Naive B cell (primary cell): ENCODE data around the gene RANBP9. TPM values are rescaled to one million over a fixed set of nuclear protein-coding genes. Genes with fewer than 3 reads are reported as not detected.
A peak's percentile ranks its signal among the peaks of the same experiment; 100 is the strongest.

Source experiments
- ATAC-seq, 2 donors: fragments of 150-1000 bp; cut with Tn5 transposase; 2 replicates each; pipeline ENCODE4 v1.10.0; 2021; ENCODE audit warnings: low read depth in 2 of 2, mild to moderate bottlenecking in 2 of 2, moderate library complexity in 2 of 2
- DNase-seq: peaks from one replicate; pipeline ENCODE4 v3.0.0; 2022
- H3K27ac Mint-ChIP-seq, 6 donors: one replicate each; pipeline ENCODE4 v1.8.0; 2020 to 2022; ENCODE audit warnings: mild to moderate bottlenecking in 6 of 6, mixed read lengths in 6 of 6, moderate library complexity in 5 of 6, inconsistent platforms in 2 of 6
- H3K27me3 Mint-ChIP-seq, 3 donors: one replicate each; pipeline ENCODE4 v1.8.0; 2021 to 2022; ENCODE audit warnings: mixed read lengths in 3 of 3, mild to moderate bottlenecking in 1 of 3
- H3K36me3 Mint-ChIP-seq, 2 donors: one replicate each; pipeline ENCODE4 v1.8.0; 2020 to 2022; ENCODE audit warnings: mixed read lengths in 2 of 2, inconsistent platforms in 1 of 2, mild to moderate bottlenecking in 1 of 2
- H3K4me1 Mint-ChIP-seq, 3 donors: one replicate each; pipeline ENCODE4 v1.8.0; 2020 to 2022; ENCODE audit warnings: mixed read lengths in 3 of 3, inconsistent platforms in 1 of 3, mild to moderate bottlenecking in 1 of 3, moderate library complexity in 1 of 3
- H3K4me3 Mint-ChIP-seq, 8 donors: one replicate each; pipeline ENCODE4 v1.8.0; 2020 to 2022; ENCODE audit warnings: mild to moderate bottlenecking in 8 of 8, mixed read lengths in 8 of 8, moderate library complexity in 8 of 8, inconsistent platforms in 2 of 8
- H3K9me3 Mint-ChIP-seq, 7 donors: one replicate each; pipeline ENCODE4 v1.8.0; 2020 to 2022; ENCODE audit warnings: mixed read lengths in 7 of 7, mild to moderate bottlenecking in 5 of 7, inconsistent platforms in 2 of 7, moderate library complexity in 1 of 7
- polyA plus RNA-seq, 6 donors: library from polyadenylated mRNA; unstranded; fragments of 300-500 nt; fragmentation: Illumina TruSeq; gene quantifications; one replicate each; pipeline ENCODE4 v1.2.3, GENCODE V29; 2021; ENCODE audit warnings: low read depth in 6 of 6

The RANBP9 gene
- 1 to 10 TPM; 2.2 to 5.0 (median 3.3) TPM for polyA plus RNA-seq

DNA sequence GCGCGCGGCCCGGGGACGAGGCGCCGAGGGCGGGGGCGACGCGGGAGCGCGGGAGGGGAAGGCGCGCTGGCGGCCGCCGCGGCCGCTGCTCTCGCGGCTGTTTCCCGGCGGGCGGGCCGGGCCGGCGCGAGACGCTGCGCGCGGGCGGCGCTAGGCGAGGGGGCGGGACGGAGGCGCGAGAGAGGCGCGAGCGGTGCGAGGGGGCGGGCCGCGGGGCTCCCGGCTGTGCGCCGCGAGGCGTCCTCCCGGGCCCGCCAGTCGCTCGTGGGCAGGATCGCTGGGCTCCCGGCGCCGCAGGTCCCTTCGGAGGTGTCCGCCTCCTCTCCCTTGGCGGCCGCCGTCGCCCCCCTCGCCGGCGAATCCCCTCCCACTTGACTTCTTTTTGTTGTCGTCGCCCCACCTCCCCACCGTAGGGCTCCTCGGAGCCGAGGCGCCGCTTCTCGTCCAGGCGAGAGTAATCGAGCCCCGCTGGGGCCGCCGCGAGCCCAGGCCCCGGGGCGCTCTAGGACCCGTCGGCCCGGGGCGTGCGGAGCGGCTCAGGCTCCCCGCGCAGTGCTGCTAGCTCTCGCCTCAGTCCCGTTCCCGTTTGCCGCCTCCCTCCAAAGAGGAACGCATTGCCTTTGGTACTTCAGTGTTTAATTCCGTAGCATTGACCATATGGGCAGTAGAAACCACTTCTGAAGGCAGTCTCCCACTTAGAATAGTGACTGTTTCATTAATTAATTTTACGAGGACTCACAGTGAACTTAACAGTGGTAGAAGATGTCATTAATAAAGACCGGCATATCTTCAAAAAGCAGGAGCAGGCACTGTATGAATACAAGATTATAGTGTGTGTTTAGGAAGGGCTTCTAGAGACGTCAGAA lies at the start of gene RANBP9:
Gene RANBP9 (minus strand): TSS at position 103 of the 866 bp plus-strand sequence. CDS start 330 bp downstream, outside the sequence.
- H3K4me1 Mint-ChIP-seq: peaks cover 29 to 36% (median 36%) of the 10 kb centered on the region in 3 donors
- no peaks in the 10 kb centered on the region for H3K9me3 Mint-ChIP-seq
- ATAC-seq: peak; percentile 79
- DNase-seq: peak; percentile 89
- H3K27ac Mint-ChIP-seq: peak within 1 kb of the TSS; percentile 62 to 99 (median 94)
- H3K27me3 Mint-ChIP-seq: no peaks in the 10 kb centered on the region
- peak within 1 kb of the TSS; percentile 86 to 97 (median 94) for H3K4me3 Mint-ChIP-seq
- no peaks in the 10 kb centered on the region for H3K36me3 Mint-ChIP-seq

DNA sequence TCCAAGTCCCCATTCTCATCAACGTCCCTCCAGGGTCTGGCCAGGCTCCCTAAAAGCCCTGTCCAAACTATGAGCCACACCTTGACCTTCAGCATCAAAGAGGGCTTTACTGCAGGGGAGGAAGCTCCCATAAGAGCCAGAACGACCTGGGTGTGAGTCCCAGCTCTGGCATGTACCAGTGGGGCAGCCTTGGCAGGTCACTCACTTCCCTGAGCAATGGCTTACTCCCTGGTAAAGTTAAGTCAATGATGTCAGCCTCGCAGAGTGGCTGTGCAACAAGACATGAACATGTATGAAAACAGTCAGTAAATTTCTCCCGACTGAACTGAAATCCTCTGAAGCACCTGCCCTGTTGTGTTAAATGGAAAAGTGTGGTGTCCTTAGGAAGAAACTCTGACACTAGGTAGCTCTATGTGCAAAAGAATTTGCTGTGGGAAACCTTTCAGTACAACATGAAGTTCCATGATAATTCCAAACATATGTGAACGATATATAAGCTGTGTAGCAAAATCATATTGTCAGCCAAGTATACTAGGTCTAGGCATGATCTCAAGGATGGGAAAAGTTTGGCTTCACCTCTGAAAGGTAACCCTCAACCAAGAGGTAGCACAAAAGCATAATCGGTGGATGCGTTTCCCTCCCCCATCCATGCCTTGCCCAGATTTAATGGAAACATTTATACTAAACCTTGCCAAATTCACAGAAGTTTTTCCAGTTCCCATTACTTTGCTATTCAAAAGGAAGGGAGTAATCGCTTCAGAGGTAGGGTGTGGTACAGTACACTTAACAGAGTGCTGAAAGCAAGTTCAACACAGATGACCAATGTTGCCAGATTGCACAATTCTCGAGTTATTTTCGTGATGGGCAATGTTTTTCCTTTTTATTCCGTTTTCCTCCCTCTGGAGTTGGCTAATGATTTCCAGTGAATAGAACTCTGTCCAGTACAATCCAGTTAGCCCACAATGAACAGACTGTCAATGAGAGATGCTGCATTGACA lies 49.0 kb upstream of the RANBP9 start:
- Mint-ChIP-seq H3K9me3 (no peaks in the 10 kb centered on the region), H3K36me3 (no peaks in the 10 kb centered on the region), H3K27ac (no peak overlapping the region), H3K4me1 (peaks cover 11 to 35% (median 13%) of the 10 kb centered on the region in 3 donors), H3K4me3 (no peak overlapping the region), H3K27me3 (no peaks in the 10 kb centered on the region)
- no peak for DNase-seq
- no peak for ATAC-seq

DNA sequence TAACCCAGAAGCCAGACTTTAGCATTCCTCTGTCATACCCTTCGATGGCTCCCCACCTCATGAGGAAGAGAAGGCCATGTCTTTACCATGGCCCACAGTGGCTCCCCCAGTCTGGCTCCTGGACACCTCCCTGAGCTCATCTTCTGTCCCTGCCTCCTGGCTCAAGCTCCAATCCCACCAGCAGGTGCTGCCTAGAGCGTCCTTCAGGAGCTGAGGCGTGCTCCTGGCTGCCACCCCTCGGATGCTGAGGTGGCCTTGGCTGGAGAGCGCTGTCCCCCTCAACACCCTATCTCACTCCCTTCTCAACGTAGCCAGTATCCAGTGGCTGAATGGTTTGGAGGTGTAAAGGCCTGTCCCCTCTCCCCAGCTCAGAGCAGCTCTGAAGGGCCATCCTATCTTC lies 47.4 kb upstream of the RANBP9 start:
- Mint-ChIP-seq H3K4me3 (no peak overlapping the region), H3K36me3 (no peaks in the 10 kb centered on the region), H3K27me3 (no peaks in the 10 kb centered on the region), H3K4me1 (peaks cover 11 to 23% (median 12%) of the 10 kb centered on the region in 3 donors), H3K9me3 (no peaks in the 10 kb centered on the region), H3K27ac (no peak overlapping the region)
- ATAC-seq: no peak
- no peak for DNase-seq

DNA sequence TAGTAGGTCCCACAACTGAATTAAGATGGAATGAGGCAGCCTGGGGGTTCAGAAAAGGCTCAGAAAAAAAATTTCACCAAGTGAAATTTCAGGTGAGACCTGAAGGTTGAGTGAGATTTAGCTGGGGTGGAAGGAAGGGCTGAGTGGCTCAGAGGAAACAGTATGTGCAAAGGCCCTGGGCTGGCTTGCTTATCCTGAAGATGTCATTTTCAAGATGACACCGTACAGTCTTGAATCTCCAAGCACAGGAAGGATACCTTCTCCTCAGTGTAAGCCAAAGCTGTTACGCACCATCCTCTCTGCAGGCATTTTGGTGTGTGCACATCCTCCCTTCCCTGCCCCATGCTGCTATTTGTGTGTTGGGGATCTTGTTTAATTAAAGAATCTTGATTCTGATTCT lies 43.0 kb upstream of the RANBP9 start:
- Mint-ChIP-seq H3K4me1 (no peaks in the 10 kb centered on the region), H3K36me3 (no peaks in the 10 kb centered on the region), H3K4me3 (no peak overlapping the region), H3K9me3 (no peaks in the 10 kb centered on the region), H3K27me3 (no peaks in the 10 kb centered on the region), H3K27ac (no peak overlapping the region)
- ATAC-seq (no peak), DNase-seq (no peak)

DNA sequence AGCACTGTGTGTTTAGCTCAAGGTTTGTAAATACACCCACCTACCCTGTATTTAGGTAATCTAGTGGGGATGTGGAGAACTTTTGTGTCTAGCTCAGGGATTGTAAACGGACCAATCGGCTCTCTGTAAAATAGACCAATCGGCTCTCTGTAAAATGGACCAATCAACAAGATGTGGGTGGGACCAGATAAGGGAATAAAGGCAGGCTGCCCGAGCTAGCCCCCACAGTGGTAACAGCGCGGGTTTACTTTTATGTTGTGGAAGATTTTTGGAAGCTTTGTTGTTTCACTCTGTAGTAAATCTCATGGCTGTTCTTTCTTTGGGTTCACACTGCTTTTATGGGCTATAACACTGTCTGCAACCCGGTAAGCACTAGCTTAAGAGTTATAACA lies 32.1 kb upstream of the RANBP9 start:
- peak overlapping the region in 1 of 8 donors; percentile 52 for H3K4me3 Mint-ChIP-seq
- DNase-seq (no peak), ATAC-seq (no peak)
- H3K27ac Mint-ChIP-seq: no peak overlapping the region
- H3K9me3 Mint-ChIP-seq: peaks cover 0 to 10% (median 0%) of the 10 kb centered on the region in 7 donors
- no peaks in the 10 kb centered on the region for H3K4me1 Mint-ChIP-seq
- H3K36me3 Mint-ChIP-seq: no peaks in the 10 kb centered on the region
- H3K27me3 Mint-ChIP-seq: no peaks in the 10 kb centered on the region

DNA sequence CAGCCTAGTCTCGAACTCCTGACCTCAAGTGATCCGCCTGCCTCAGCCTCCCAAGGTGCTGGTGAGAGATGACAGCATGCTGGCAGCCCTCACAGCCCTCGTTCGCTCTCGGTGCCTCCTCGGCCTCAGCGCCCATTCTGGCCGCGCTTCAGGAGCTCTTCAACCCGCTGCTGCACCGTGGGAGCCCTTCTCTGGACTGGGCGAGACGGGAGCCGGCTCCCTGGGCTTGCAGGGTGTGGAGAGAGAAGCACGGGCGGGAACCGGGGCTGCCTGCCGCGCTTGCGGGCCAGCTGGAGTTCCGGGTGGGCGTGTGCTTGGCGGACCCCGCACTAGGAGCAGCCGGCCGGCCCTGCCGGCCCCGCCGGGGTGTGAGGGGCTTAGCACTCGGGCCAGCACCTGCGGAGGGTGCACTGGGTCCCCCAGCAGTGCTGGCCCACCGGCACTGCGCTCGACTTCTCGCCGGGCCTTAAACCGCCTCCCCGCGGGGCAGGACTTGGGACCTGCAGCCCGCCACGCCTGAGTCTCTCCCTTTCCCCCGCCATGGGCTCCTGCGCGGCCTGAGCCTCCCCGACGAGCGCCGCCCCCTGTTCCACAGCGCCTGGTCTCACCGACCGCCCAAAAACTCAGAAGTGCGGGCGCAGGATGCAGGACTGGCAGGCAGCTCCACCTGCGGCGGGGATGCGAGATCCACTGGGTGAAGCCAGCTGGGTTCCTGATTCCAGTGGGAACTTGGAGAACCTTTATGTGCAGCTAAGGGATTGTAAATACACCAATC lies 31.5 kb upstream of the RANBP9 start:
- Mint-ChIP-seq H3K27ac (no peak overlapping the region), H3K27me3 (no peaks in the 10 kb centered on the region), H3K9me3 (peaks cover 0 to 10% (median 0%) of the 10 kb centered on the region in 7 donors), H3K36me3 (no peaks in the 10 kb centered on the region), H3K4me1 (no peaks in the 10 kb centered on the region), H3K4me3 (peak overlapping the region in 5 of 8 donors; percentile 23 to 82 (median 52))
- DNase-seq (no peak), ATAC-seq (no peak)

DNA sequence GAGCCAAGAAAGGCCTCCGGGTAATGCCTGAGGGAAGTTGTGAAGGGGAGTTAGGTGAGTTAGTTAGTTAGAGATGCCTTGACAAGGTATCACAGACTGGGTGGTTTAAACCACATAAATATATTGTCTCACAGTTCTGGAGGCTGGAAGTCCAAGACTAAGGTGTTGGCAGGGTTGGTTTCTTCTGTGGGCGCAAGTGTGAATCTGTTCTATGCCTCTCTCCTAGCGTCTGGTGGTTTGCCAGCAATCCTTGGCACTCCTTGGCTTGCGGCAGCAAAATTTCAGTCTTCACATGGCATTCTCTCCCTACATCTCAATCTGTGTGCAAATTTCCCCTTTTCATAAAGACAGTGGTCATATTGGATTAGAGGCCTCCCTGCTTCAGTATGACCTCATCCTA lies 29.7 kb upstream of the RANBP9 start:
- no peak for DNase-seq
- Mint-ChIP-seq H3K9me3 (peaks cover 0 to 10% (median 0%) of the 10 kb centered on the region in 7 donors), H3K27ac (peak overlapping the region in 1 of 6 donors; percentile 2), H3K36me3 (no peaks in the 10 kb centered on the region), H3K27me3 (no peaks in the 10 kb centered on the region), H3K4me3 (no peak overlapping the region), H3K4me1 (no peaks in the 10 kb centered on the region)
- ATAC-seq: no peak

DNA sequence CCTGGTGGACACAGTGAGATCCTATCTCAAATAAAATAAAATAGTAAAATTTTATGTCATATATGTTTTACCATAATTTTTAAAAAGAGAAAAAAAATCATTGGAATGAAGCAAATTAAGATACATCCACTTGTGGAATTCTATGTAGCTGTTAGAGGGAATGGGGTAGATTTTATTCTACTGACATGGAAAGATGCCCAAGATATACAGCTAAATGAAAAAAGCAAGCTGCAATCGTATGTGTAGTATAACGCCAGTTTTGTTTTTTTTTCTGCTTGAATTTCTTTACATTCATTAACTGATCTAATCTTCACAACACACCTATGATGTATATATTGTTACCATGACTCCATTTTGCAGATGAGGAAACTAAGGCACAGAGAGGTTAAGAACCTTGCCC lies 23.4 kb upstream of the RANBP9 start:
- Mint-ChIP-seq H3K4me3 (no peak overlapping the region), H3K9me3 (peaks cover 0 to 2% (median 0%) of the 10 kb centered on the region in 7 donors), H3K4me1 (no peaks in the 10 kb centered on the region), H3K27me3 (peaks cover 0 to 4% (median 0%) of the 10 kb centered on the region in 3 donors), H3K36me3 (no peaks in the 10 kb centered on the region), H3K27ac (no peak overlapping the region)
- ATAC-seq (no peak), DNase-seq (no peak)

DNA sequence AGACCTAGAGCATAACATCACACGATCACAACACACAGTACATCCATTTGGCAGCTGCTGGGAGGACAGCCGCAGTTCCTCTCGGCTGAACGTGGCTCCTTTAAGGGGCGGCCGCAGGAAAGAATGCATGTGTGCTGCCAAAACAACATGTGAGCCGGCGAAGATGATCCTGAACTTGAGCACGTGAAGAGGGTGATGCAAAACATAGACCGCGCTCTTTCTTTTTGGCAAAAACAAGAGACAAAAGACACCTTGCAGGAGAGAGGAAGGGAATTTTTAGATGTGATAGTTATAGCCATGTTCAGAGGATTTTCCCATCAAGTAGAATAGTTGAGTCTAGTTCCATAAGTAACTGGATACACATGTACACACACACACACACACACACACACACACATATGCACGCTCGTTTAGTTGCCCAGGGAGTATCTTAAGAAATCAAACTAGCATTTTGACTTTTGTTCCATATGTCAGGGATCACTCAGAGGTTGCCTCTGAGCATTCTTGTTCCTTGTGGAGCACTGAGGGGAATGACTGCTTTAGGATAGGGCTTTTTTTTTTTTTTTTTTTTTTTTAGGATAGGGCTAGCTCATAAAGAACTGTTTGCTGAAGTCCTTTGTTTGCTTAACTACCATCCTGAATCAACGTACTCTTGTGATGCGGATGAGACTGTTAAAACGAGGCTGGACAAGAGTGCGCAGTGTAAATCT lies 21.7 kb upstream of the RANBP9 start:
- no peak overlapping the region for H3K27ac Mint-ChIP-seq
- no peak overlapping the region for H3K4me3 Mint-ChIP-seq
- no peak for DNase-seq
- ATAC-seq: no peak
- peaks cover 0 to 2% (median 0%) of the 10 kb centered on the region in 7 donors for H3K9me3 Mint-ChIP-seq
- peaks cover 0 to 4% (median 0%) of the 10 kb centered on the region in 3 donors for H3K27me3 Mint-ChIP-seq
- H3K36me3 Mint-ChIP-seq: no peaks in the 10 kb centered on the region
- H3K4me1 Mint-ChIP-seq: no peaks in the 10 kb centered on the region

DNA sequence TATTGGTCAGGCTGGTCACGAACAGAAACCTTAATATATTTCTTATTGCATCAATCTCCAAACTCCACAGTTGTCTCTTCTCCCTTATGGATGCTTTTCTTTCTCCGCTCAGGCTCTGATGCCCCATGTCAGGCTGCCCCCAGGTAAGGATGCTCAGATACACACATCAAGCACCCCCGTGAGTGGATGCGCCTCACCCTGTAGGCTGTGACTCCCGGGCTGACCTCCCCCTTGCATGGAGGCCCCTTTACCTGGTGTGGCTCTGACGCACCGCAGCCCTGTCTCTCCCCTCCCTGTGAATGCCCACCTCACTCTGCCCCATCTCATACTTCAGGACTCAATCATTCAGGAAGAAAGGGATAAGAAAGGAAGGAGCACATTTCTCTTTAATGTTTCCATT lies 19.1 kb upstream of the RANBP9 start:
- Mint-ChIP-seq H3K27me3 (peaks cover 0 to 4% (median 0%) of the 10 kb centered on the region in 3 donors), H3K9me3 (peaks cover 0 to 2% (median 0%) of the 10 kb centered on the region in 7 donors), H3K36me3 (no peaks in the 10 kb centered on the region), H3K4me1 (no peaks in the 10 kb centered on the region), H3K27ac (peak overlapping the region in 2 of 6 donors; percentile 19 to 57), H3K4me3 (no peak overlapping the region)
- ATAC-seq (no peak), DNase-seq (no peak)

DNA sequence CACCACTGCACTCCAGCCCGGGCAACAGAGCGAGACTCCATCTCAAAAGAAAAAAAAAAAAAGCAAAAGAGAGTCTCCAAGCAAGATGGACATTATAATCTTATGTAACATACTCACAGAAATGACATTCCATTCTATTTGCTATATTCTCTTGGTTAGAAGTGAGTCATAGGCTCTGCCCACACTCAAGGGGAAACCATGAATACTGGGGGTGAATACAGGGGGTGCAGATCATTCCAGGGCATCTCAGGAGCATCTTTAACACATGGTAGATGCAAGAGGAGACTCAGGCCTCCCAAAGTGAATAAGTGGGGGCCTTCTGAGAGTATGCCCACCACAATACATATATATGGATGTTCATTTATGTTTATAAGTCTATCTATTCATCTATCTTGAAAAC lies 18.3 kb upstream of the RANBP9 start:
- Mint-ChIP-seq H3K4me1 (no peaks in the 10 kb centered on the region), H3K36me3 (no peaks in the 10 kb centered on the region), H3K4me3 (no peak overlapping the region), H3K27ac (no peak overlapping the region), H3K27me3 (peaks cover 0 to 4% (median 0%) of the 10 kb centered on the region in 3 donors), H3K9me3 (peaks cover 0 to 2% (median 0%) of the 10 kb centered on the region in 7 donors)
- DNase-seq: no peak
- no peak for ATAC-seq

DNA sequence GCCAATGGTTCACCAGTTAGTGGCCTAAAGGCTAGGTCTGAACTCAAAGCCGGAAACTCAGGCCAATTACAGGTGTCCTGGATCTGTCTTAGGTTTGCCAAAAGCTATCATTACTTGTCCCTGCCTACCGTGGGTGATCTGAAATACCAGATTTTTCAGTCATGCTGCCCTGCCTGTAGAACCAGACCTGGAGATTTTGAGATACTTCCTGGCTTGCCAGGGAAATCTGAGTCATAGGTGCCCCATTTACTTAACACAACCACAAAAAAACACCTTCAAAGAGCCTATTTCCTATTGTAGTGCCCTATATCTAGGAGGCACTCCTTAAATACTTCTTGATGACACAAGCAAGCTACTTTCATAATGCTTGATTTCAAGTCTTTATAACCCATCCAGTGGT lies 13.9 kb upstream of the RANBP9 start:
- no peak for DNase-seq
- Mint-ChIP-seq H3K9me3 (peaks cover 0 to under 1% (median 0%) of the 10 kb centered on the region in 7 donors), H3K4me1 (peaks cover 4 to 7% (median 5%) of the 10 kb centered on the region in 3 donors), H3K36me3 (no peaks in the 10 kb centered on the region), H3K27ac (no peak overlapping the region), H3K4me3 (no peak overlapping the region), H3K27me3 (no peaks in the 10 kb centered on the region)
- ATAC-seq: no peak
